ENCODE data around the gene GALNT9. TPM values are rescaled to one million over a fixed set of nuclear protein-coding genes. Genes with fewer than 3 reads are reported as not detected.

The GALNT9 gene
- total RNA-seq, 6 experiments from 2014 or later: not detected

DNA sequence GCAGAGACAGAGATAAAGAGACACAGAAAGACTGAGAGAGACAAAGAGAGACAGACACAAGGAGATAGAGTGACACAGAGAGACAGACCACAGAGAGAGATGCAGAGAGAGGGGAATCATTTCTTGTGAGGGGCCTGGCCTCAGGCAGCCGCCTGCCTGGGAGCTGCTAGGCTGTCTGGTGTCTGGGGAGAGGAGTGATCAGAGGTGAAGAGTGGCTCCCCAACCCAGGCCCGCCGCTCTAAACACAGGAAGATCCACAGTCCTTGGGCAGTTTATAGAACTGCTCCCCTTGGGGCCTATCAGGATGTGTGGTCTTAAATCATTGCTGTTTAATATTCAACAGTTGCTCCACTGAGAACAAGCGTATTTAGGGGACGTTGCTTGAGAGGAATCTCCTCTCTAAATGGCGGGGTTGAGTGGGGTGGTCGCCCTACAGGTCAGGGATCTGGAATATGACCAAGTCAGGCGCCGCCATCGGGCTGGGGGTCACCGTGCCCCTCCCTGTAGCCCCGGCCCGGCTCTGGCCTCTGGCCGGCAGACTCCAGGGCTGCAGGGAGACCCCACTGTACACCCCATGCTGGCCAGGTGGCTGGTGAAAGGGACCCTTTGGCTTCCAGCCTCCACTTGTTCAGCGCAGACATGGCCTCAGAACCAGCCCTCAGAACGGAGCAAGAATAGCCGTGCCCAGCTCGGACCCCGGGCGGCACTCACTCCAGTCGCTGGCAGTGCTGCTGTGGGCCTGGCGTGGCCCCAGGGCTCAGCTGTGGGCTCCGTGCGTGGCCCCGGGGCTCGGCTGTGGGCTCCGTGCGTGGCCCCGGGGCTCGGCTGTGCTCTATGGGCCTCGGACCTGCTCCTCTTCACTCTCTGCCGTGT lies 89.4 kb downstream of the GALNT9 start:
- TF ChIP-seq, protein P1, sequence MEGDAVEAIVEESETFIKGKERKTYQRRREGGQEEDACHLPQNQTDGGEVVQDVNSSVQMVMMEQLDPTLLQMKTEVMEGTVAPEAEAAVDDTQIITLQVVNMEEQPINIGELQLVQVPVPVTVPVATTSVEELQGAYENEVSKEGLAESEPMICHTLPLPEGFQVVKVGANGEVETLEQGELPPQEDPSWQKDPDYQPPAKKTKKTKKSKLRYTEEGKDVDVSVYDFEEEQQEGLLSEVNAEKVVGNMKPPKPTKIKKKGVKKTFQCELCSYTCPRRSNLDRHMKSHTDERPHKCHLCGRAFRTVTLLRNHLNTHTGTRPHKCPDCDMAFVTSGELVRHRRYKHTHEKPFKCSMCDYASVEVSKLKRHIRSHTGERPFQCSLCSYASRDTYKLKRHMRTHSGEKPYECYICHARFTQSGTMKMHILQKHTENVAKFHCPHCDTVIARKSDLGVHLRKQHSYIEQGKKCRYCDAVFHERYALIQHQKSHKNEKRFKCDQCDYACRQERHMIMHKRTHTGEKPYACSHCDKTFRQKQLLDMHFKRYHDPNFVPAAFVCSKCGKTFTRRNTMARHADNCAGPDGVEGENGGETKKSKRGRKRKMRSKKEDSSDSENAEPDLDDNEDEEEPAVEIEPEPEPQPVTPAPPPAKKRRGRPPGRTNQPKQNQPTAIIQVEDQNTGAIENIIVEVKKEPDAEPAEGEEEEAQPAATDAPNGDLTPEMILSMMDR (IDR thresholded peaks at IDR 0.05): no peak
- Mint-ChIP-seq H3K27ac (no peak overlapping the region), H3K36me3 (ENCODE audit: low read depth) (peaks cover 8% of the 10 kb centered on the region; the same call in 1 of the 2 replicates), H3K4me3 (no peak overlapping the region), H3K4me1 (ENCODE audit: low read depth) (no peaks in the 10 kb centered on the region), H3K9me3 (peaks cover 39% of the 10 kb centered on the region), H3K27me3 (ENCODE audit: insufficient read depth) (peaks cover 1% of the 10 kb centered on the region; the same call in 1 of the 2 replicates)
- no peak for DNase-seq

DNA sequence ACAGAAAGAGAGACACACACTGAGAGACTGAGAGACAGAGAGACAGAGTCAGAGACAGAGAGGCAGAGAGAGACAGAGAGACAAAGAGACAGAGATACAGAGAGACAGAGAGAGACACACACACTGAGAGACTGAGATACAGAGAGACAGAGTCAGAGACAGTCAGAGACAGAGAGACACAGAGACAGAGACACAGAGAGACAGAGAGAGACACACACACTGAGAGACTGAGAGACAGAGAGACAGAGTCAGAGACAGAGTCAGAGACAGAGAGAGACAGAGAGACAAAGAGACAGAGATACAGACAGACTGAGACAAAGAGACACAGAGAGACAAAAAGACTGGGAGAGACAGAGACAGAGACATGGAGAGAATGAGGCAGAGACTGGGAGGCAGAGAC lies 90.0 kb downstream of the GALNT9 start:
- TF ChIP-seq, protein P1 (IDR thresholded peaks at IDR 0.05): no peak

DNA sequence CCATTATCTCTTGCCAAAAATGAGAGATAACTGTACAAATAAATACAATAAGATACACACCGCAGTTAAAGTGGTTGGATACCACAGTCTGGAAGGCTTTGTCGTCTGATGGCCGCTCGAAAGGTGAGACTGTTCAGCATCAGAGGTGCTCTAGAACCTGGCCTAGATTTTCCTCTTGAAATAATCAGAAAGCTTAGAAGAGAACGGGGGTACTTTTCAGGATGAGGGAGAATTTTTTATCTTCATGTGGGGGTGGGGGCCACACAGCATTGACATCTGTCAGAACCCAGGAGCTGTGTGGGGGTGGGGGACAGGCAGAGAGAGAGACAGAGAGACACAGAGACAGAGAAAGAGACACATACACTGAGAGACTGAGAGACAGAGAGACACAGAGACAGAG lies 90.5 kb downstream of the GALNT9 start:
- H3K4me3 Mint-ChIP-seq: no peak overlapping the region
- TF ChIP-seq, protein P1 (IDR thresholded peaks at IDR 0.05): no peak

More for the DNA sequence above, 90.0 kb downstream of the GALNT9 start:
- Mint-ChIP-seq H3K4me3 (no peak overlapping the region), H3K27ac (no peak overlapping the region), H3K36me3 (ENCODE audit: low read depth) (peaks cover 9% of the 10 kb centered on the region; the same call in 1 of the 2 replicates), H3K27me3 (ENCODE audit: insufficient read depth) (peaks cover 1% of the 10 kb centered on the region; the same call in 1 of the 2 replicates), H3K4me1 (ENCODE audit: low read depth) (no peaks in the 10 kb centered on the region), H3K9me3 (peaks cover 41% of the 10 kb centered on the region)
- DNase-seq: no peak

DNA sequence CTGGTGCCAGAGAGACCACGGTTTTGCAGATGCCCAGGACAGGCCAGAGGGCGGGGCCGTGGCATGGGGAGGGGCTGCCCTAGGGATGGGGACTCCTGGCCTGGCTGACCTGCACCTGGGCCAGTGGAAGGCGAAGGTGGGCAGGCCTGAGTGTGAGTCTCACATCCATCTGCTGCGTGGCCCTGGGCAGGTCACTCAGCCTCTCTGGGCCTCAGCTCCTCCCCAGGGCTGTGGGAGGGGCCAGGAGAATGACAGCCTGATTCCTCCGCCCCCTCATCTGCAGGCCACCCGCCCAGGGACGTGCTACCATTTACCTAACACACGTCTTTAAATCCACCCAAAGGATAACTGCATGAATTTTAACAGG lies 90.9 kb downstream of the GALNT9 start:
- no peak overlapping the region for H3K27ac Mint-ChIP-seq
- no peak for DNase-seq
- H3K27me3 Mint-ChIP-seq (ENCODE audit: insufficient read depth): peaks cover 1% of the 10 kb centered on the region; the same call in 1 of the 2 replicates
- no peaks in the 10 kb centered on the region for H3K4me1 Mint-ChIP-seq (ENCODE audit: low read depth)
- H3K9me3 Mint-ChIP-seq: peaks cover 36% of the 10 kb centered on the region
- H3K4me3 Mint-ChIP-seq: no peak overlapping the region
- TF ChIP-seq, protein P1 (IDR thresholded peaks at IDR 0.05): no peak
- peaks cover 4% of the 10 kb centered on the region; the same call in 1 of the 2 replicates for H3K36me3 Mint-ChIP-seq (ENCODE audit: low read depth)

More for the DNA sequence above, 90.5 kb downstream of the GALNT9 start:
- Mint-ChIP-seq H3K9me3 (peaks cover 40% of the 10 kb centered on the region), H3K27me3 (ENCODE audit: insufficient read depth) (peaks cover 1% of the 10 kb centered on the region; the same call in 1 of the 2 replicates), H3K27ac (no peak overlapping the region), H3K4me1 (ENCODE audit: low read depth) (no peaks in the 10 kb centered on the region), H3K36me3 (ENCODE audit: low read depth) (peaks cover 8% of the 10 kb centered on the region; the same call in 1 of the 2 replicates)
- no peak for DNase-seq

DNA sequence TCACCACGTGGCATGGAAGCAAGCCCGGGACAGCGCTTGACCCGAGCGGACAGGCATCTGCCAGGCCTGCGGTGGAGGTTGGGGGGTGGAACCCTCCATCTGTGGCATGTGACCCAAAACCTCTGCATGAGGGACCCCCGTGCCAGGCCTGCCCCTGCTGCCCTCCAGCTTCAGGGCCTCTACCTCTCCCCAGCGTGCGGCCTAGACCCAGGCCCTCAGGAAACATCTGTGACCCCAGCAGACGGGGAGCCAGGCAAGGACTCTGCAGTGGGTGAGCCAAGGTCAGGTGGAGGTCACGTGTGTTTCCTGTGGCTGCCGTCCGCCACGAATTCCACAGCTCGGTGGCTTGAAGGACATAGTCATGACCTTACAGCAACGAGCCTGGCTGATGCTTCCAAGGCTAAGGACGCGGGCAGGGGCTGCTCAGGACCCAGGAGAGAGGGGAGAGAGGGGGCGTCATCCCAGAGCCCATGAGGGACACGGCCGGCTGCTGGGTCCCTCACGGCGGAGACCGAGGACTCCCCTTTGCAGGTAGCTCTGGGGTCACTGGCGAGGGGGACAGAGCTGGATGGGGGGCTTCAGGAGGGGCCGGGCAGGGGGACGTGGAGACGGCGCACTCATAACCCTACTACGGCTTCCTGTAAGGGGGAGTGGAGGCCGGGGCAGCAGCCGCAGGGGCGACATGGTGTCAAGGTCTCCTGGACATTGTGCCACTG lies 91.5 kb downstream of the GALNT9 start:
- no peak for DNase-seq
- H3K27me3 Mint-ChIP-seq (ENCODE audit: insufficient read depth): peaks cover 1% of the 10 kb centered on the region; the same call in 1 of the 2 replicates
- no peak overlapping the region for H3K4me3 Mint-ChIP-seq
- H3K27ac Mint-ChIP-seq: no peak overlapping the region
- peaks cover 33% of the 10 kb centered on the region for H3K9me3 Mint-ChIP-seq
- peaks cover 3% of the 10 kb centered on the region; the same call in 1 of the 2 replicates for H3K36me3 Mint-ChIP-seq (ENCODE audit: low read depth)
- no peaks in the 10 kb centered on the region for H3K4me1 Mint-ChIP-seq (ENCODE audit: low read depth)
- TF ChIP-seq, protein P1 (IDR thresholded peaks at IDR 0.05): no peak
